Measurements from ENCODE around the gene AGBL5. TPM values are rescaled to one million over a fixed set of nuclear protein-coding genes. Genes with fewer than 3 reads are reported as not detected.

The AGBL5 gene
- total and polyA plus RNA-seq, 8 donors: 7.8 to 29.0 (median 12.2) TPM

DNA sequence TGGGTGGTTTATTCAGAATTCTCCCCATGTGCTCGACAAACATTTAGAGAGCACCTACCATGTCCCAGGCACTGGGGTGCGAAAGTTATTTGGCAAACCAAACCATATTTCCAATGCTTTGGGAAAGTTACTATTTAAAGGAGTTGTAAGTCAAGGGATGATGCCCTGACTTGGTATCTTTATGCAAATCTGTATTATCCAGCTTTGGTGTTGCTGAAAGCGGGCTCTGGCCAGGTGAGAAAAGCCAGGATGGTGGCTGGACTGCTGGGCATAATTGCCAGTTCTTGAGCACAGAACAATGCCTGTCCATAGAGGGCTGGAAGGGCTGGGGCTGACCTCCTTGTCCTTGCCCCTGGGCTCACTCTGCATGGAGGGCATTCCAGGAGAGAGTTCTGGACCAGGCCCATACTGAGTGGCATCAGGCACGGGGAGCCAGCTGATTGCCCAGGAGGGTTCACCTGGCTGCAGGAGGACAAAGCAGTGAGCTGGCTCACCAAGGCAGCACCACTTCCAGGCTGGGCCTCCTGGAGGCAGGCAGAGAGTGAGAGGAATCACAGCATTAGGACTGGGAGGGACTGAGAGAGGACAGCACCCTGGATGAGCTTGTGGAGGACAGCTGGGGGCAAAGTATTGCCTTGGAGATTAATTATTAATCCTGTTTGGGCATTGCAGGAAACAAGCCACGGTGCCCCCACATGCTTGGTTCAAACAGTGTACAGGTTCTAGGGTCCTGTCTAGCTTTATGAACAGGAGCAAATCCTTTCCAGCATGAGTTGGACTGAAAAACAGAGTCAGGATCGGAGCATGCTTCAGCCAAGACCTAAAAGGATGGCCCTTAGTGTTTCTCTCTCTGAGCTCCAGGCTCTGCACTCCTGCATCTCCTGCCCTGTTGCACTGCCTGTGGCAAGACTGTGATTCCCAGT is 42.2 kb downstream of the AGBL5 start:
- Histone ChIP-seq H3K4me3 (no peak overlapping the region), H3K9me3 (no peaks in the 10 kb centered on the region), H3K36me3 (peaks cover 0 to 18% (median 0%) of the 10 kb centered on the region in 4 donors), H3K27me3 (no peaks in the 10 kb centered on the region), H3K4me1 (peaks cover 0 to 25% (median 16%) of the 10 kb centered on the region in 4 donors), H3K27ac (no peak overlapping the region)
- WGBS, 5 donors: 78 to 84% (median 80%) methylated on average over 6 of the region's 6 CpGs
- DNase-seq: no peak
- TF ChIP-seq POLR2AphosphoS5 (IDR thresholded peaks at IDR 0.05): no peak
- no peak for TF ChIP-seq POLR2A (IDR thresholded peaks at IDR 0.05)
- TF ChIP-seq EP300 (IDR thresholded peaks at IDR 0.05): no peak
- TF ChIP-seq, protein P1, sequence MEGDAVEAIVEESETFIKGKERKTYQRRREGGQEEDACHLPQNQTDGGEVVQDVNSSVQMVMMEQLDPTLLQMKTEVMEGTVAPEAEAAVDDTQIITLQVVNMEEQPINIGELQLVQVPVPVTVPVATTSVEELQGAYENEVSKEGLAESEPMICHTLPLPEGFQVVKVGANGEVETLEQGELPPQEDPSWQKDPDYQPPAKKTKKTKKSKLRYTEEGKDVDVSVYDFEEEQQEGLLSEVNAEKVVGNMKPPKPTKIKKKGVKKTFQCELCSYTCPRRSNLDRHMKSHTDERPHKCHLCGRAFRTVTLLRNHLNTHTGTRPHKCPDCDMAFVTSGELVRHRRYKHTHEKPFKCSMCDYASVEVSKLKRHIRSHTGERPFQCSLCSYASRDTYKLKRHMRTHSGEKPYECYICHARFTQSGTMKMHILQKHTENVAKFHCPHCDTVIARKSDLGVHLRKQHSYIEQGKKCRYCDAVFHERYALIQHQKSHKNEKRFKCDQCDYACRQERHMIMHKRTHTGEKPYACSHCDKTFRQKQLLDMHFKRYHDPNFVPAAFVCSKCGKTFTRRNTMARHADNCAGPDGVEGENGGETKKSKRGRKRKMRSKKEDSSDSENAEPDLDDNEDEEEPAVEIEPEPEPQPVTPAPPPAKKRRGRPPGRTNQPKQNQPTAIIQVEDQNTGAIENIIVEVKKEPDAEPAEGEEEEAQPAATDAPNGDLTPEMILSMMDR (IDR thresholded peaks at IDR 0.05): no peak
- intact Hi-C loops (cut with DNase I; ENCODE audit: low total_unique reads): no loop called here

DNA sequence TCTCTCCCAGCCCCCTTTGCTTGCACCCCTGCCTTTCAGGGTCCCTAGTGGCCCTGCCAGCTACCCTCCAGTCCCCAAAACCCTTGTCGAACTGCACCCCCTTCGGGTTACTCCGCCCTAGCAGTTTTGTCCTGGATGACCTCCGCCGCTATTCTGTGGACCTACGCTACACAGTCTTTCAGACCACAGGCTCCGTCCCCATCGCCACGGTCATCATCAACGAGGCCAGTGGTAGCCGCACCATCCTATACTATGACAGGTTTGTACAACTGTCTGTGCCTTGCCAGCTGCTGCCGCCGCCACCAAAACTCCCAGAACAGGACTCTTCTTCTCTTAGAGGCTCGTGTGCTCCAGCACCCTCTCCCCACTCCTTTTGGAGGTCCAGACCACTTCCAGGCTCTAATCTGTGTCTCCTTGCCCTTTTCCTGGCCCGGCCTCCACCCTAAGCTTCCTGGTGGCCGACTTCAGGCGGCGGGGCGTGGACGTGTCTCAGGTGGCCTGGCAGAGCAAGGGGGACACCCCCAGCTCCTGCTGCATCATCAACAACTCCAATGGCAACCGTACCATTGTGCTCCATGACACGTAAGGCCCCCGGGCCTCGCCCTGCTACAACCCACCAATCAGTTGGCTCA is 43.0 kb downstream of the AGBL5 start:
- Histone ChIP-seq H3K4me3 (no peak overlapping the region), H3K9me3 (no peaks in the 10 kb centered on the region), H3K27me3 (no peaks in the 10 kb centered on the region), H3K27ac (no peak overlapping the region), H3K36me3 (peaks cover 0 to 20% (median 0%) of the 10 kb centered on the region in 4 donors), H3K4me1 (peaks cover 0 to 25% (median 16%) of the 10 kb centered on the region in 4 donors)
- intact Hi-C loops (cut with DNase I; ENCODE audit: low total_unique reads): no loop called here
- WGBS, 5 donors: 90 to 95% (median 93%) methylated on average over 24 of the region's 24 CpGs
- TF ChIP-seq POLR2AphosphoS5 (IDR thresholded peaks at IDR 0.05): no peak
- TF ChIP-seq EP300 (IDR thresholded peaks at IDR 0.05): no peak
- no peak for TF ChIP-seq POLR2A (IDR thresholded peaks at IDR 0.05)
- TF ChIP-seq, protein P1 (IDR thresholded peaks at IDR 0.05): no peak
- no peak for DNase-seq

DNA sequence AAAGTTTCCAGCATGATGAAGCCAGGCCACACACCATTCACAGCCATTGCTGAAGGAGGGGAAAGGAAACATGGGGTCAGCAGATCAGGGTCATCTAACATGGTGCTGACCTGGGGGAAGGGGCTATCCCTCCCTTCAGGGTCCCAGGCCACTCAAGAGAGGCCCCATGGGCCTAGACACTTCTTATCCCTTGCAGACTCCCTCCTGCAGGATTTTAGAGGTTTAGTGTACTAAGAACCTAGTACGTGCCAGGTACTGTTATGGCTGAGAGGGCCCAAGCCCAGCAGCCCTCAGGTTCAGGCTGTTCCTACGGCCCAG is 43.9 kb downstream of the AGBL5 start:
- TF ChIP-seq, protein P1 (IDR thresholded peaks at IDR 0.05): no peak
- TF ChIP-seq EP300 (IDR thresholded peaks at IDR 0.05) (no peak), POLR2A (IDR thresholded peaks at IDR 0.05) (no peak)
- Histone ChIP-seq H3K9me3 (no peaks in the 10 kb centered on the region), H3K4me1 (peaks cover 0 to 25% (median 16%) of the 10 kb centered on the region in 4 donors), H3K4me3 (no peak overlapping the region), H3K27ac (no peak overlapping the region), H3K36me3 (peaks cover 0 to 29% (median 0%) of the 10 kb centered on the region in 4 donors), H3K27me3 (no peaks in the 10 kb centered on the region)
- DNase-seq: no peak
- 89 to 100% (median 96%) methylated on average over 2 of the region's 2 CpGs for WGBS, 5 donors
- intact Hi-C loops (cut with DNase I; ENCODE audit: low total_unique reads): no loop called here

DNA sequence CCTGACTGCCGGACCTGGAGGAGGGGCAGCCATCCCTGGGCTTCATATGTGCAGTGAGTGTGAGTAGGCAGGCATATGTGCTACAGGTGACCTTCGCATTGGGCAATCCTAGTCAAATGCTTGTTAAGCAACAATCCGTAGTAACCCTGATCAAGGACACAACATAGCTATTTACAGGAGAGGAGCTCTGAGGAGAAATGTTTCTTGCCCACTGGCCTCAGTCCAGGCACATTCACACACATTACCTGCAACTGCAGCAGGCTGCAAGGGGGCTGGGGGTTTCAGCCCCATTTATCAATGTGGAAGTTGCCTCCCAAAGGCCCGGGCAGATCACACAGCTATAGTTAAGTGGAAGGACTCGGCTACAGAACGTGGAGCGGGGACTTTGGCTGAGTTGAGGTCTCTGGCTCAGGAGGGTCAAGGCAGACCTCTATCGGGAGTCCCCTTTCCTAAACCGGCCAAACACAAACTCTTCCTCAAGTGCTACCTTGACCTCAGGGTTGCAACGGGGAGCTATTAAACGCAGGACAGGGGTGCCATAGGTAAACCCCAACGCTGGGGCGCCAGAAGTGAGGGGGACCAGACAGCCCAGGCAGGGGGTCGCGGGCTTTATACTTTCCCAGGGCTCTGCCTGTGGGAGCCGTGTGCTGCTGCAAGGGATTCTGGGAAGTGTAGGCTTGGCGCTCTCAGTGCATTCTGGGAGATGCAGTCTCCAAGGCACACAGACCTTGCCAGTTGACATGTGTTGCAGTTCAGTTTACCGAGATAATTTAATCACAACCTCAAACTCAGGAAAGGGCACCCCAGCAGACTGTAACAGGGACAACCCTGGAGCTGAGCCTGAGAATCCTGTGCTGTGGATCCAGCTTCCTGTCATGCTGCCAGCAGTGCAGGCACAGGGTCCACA is 44.5 kb downstream of the AGBL5 start:
- peak; percentile 64 to 89 for DNase-seq
- TF ChIP-seq POLR2AphosphoS5 (IDR thresholded peaks at IDR 0.05): peak in 2 of 3 donors; percentile 29 to 55
- TF ChIP-seq POLR2A (IDR thresholded peaks at IDR 0.05): no peak
- peaks cover 0 to 33% (median 0%) of the 10 kb centered on the region in 4 donors for H3K36me3 ChIP-seq
- peak overlapping the region; percentile 28 to 51 (median 38) for H3K4me3 ChIP-seq
- peak overlapping the region in 1 of 5 donors; percentile 3 for H3K27ac ChIP-seq
- H3K9me3 ChIP-seq: no peaks in the 10 kb centered on the region
- 22 to 37% (median 30%) methylated on average over 11 to 18 of the region's 18 CpGs for WGBS, 5 donors
- intact Hi-C loops (cut with DNase I; ENCODE audit: low total_unique reads): no loop called here
- peaks cover 0 to 25% (median 16%) of the 10 kb centered on the region in 4 donors for H3K4me1 ChIP-seq
- H3K27me3 ChIP-seq: no peaks in the 10 kb centered on the region

Data from stomach (tissue), 9 donors.